ENCODE measurements around the gene CHST9.
"Not testable (repeated sequence)": the region's sequence is repeated elsewhere in the genome, so short reads cannot be mapped to it uniquely, and the experiment has no call there.

Gene CHST9

GRCh38 chr18:27005589-27005988, 179.5 kb downstream of the CHST9 start:
- DNase-seq (ENCODE audit: low read depth in 2 of 2), result no peak

- no peak for DNase-seq (ENCODE audit: low read depth in 2 of 2)
Observed at GRCh38 chr18:27004056-27004829, 180.9 kb downstream of the CHST9 start.

GRCh38 chr18:26999797-27000196, 185.3 kb downstream of the CHST9 start:
- DNase-seq (ENCODE audit: low read depth in 2 of 2), result no peak

- DNase-seq (ENCODE audit: low read depth in 2 of 2), result no peak
Observed at GRCh38 chr18:26993568-26993967, 191.5 kb downstream of the CHST9 start.

- DNase-seq (ENCODE audit: low read depth in 2 of 2), result no peak
Observed at GRCh38 chr18:26992926-26993325, 192.2 kb downstream of the CHST9 start.

GRCh38 chr18:26989842-26990241, 195.3 kb downstream of the CHST9 start:
- no peak for DNase-seq (ENCODE audit: low read depth in 2 of 2)

GRCh38 chr18:26981360-26982082, 203.6 kb downstream of the CHST9 start:
- no peak for DNase-seq (ENCODE audit: low read depth in 2 of 2)

GRCh38 chr18:26978812-26979341, 206.2 kb downstream of the CHST9 start:
- DNase-seq (ENCODE audit: low read depth in 2 of 2), result no peak

GRCh38 chr18:26977781-26978180, 207.3 kb downstream of the CHST9 start:
- no peak for DNase-seq (ENCODE audit: low read depth in 2 of 2)

- no peak for DNase-seq (ENCODE audit: low read depth in 2 of 2)
Observed at GRCh38 chr18:26976206-26976605, 208.9 kb downstream of the CHST9 start.

- DNase-seq (ENCODE audit: low read depth in 2 of 2), result not testable (repeated sequence)
Observed at GRCh38 chr18:26972549-26972948, 212.6 kb downstream of the CHST9 start.

GRCh38 chr18:26971409-26971808, 213.7 kb downstream of the CHST9 start:
- no peak for DNase-seq (ENCODE audit: low read depth in 2 of 2)

GRCh38 chr18:26970637-26971036, 214.5 kb downstream of the CHST9 start:
- no peak for DNase-seq (ENCODE audit: low read depth in 2 of 2)

GRCh38 chr18:26965206-26965605, 219.9 kb downstream of the CHST9 start:
- no peak for DNase-seq (ENCODE audit: low read depth in 2 of 2)

- no peak for DNase-seq (ENCODE audit: low read depth in 2 of 2)
Observed at GRCh38 chr18:26963292-26963691, 221.8 kb downstream of the CHST9 start.

- DNase-seq (ENCODE audit: low read depth in 2 of 2), result no peak
Observed at GRCh38 chr18:26961839-26962238, 223.3 kb downstream of the CHST9 start.

- DNase-seq (ENCODE audit: low read depth in 2 of 2), result no peak
Observed at GRCh38 chr18:26960911-26961310, 224.2 kb downstream of the CHST9 start.

GRCh38 chr18:26956863-26957262, 228.2 kb downstream of the CHST9 start:
- no peak for DNase-seq (ENCODE audit: low read depth in 2 of 2)

GRCh38 chr18:26948703-26949102, 236.4 kb downstream of the CHST9 start:
- DNase-seq (ENCODE audit: low read depth in 2 of 2), result no peak

GRCh38 chr18:26943906-26944305, 241.2 kb downstream of the CHST9 start:
- no peak for DNase-seq (ENCODE audit: low read depth in 2 of 2)

- DNase-seq (ENCODE audit: low read depth in 2 of 2), result no peak
Observed at GRCh38 chr18:26941584-26941983, 243.5 kb downstream of the CHST9 start.

- DNase-seq (ENCODE audit: low read depth in 2 of 2), result no peak
Observed at GRCh38 chr18:26940744-26941398, 244.2 kb downstream of the CHST9 start.
